Measurements from ENCODE around the gene DGAT2. TPM values are rescaled to one million over a fixed set of nuclear protein-coding genes. Genes with fewer than 3 reads are reported as not detected.

Gene DGAT2
- total RNA-seq, 2 experiments from 2014 or later: 0.19 to 0.25 TPM

DNA sequence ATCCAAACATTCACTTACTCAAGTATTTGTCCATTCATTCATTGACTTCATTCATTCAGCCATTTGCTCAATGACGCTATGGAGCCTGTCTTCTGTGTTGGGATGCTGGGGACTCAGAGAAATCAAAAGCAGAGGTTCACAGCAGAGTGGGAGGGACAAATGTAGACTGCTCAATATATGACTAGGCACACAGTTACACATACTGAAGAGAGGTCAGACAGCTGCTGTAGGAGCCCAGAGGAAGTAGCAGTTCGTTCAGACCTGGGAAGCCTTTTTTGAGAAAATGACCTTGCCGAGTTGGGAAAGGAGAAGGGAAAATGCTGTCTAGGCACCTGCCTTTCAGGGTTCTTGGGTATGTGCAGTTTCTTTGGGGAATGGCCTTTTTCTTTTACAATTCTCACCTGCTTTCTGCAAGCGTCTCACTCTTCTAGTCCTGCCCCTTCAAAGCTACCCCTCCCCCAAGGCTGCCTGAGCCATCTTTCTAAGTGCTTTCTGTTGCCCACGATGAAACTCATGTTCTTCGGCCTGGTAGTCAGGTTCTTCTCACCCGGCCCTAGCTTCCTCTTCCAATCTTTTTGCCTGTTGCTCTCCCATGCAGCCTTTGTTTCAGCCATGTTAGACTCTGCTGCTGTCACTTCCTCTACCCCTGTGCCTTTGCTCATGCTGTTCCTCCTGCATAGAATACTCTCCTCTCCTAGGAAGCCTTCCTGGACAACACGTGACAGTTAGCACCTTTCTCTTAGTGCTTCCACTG, 42.2 kb downstream of the DGAT2 start:
- H3K4me3 Mint-ChIP-seq: no peak overlapping the region
- Histone ChIP-seq H3K4me1 (ENCODE audit: insufficient read depth, low read length) (peaks cover 11% of the 10 kb centered on the region), H3K4me3 (ENCODE audit: low read length) (no peak overlapping the region), H3K27ac (ENCODE audit: low read depth in 1 of 2, low read length in 2 of 2) (no peak overlapping the region), H3K36me3 (ENCODE audit: insufficient read depth, low read length) (no peaks in the 10 kb centered on the region), H3K9me3 (ENCODE audit: control insufficient read depth in 1 of 2, insufficient read depth in 1 of 2, low read length in 2 of 2) (no peaks in the 10 kb centered on the region), H3K27me3 (ENCODE audit: control insufficient read depth in 1 of 2, insufficient read depth in 2 of 2, low read length in 2 of 2) (no peaks in the 10 kb centered on the region)
- ChIA-PET CTCF (interaction anchor here (0.6 kb wide), 1 partner anchor 632 kb away, joined by 3 read pairs; no protein-coding TSS in a partner anchor), POLR2A (no interaction called here)
- H3K9me3 Mint-ChIP-seq: no peaks in the 10 kb centered on the region
- peaks cover 7% of the 10 kb centered on the region for H3K36me3 Mint-ChIP-seq (ENCODE audit: low read depth)
- intact Hi-C loops (cut with DNase I, micrococcal nuclease): loop anchor here in 1 of 2 experiments (5.0 to 10.0 kb wide), 5 partner anchors 571 to 1636 kb away; partner anchors contain the start of genes C2CD3, EMSY, GVQW3 and POLD3
- H3K27me3 Mint-ChIP-seq: no peaks in the 10 kb centered on the region
- H3K27ac Mint-ChIP-seq: no peak overlapping the region
- TF ChIP-seq CTCF (IDR thresholded peaks at IDR 0.05): no peak
- DNase-seq: no peak
- no peak for ATAC-seq (ENCODE audit: poor library complexity)
- peaks cover 18% of the 10 kb centered on the region for H3K4me1 Mint-ChIP-seq (ENCODE audit: low read depth)

DNA sequence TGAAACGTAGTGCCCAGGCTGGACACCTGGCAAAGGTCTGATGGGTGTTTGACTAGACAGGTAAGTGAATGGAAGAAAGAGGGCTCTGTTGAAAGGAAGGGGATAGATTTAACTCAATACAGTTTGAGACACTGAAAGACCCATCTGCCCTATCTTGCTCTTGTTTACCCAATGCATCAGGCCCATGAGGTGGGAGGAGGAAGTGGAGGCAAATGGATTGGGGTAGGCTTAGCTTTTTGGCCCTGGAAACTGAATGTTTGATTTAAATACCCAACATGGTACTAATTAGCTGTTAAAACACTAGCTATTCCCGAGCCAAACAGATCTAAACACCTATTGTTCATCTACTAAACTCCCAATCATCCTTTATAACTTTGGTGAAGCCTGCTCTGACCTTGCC, 42.9 kb downstream of the DGAT2 start:
- Histone ChIP-seq H3K36me3 (ENCODE audit: insufficient read depth, low read length) (no peaks in the 10 kb centered on the region), H3K4me3 (ENCODE audit: low read length) (no peak overlapping the region), H3K27ac (ENCODE audit: low read depth in 1 of 2, low read length in 2 of 2) (no peak overlapping the region), H3K27me3 (ENCODE audit: control insufficient read depth in 1 of 2, insufficient read depth in 2 of 2, low read length in 2 of 2) (no peaks in the 10 kb centered on the region), H3K9me3 (ENCODE audit: control insufficient read depth in 1 of 2, insufficient read depth in 1 of 2, low read length in 2 of 2) (no peaks in the 10 kb centered on the region), H3K4me1 (ENCODE audit: insufficient read depth, low read length) (peaks cover 18% of the 10 kb centered on the region)
- POLR2A ChIA-PET: interaction anchor here (1.5 kb wide), 1 partner anchor 51 kb away, joined by 5 read pairs; no protein-coding TSS in a partner anchor
- DNase-seq: no peak
- Mint-ChIP-seq H3K27me3 (no peaks in the 10 kb centered on the region), H3K4me1 (ENCODE audit: low read depth) (peaks cover 18% of the 10 kb centered on the region), H3K36me3 (ENCODE audit: low read depth) (peaks cover 7% of the 10 kb centered on the region), H3K4me3 (no peak overlapping the region), H3K9me3 (no peaks in the 10 kb centered on the region), H3K27ac (no peak overlapping the region)
- CTCF ChIA-PET: interaction anchor here (1.0 to 1.6 kb wide), 2 partner anchors 9 to 397 kb away, joined by 3 to 5 read pairs; no protein-coding TSS in a partner anchor
- intact Hi-C loops (cut with DNase I, micrococcal nuclease): loop anchor here in 1 of 2 experiments (5.0 to 10.0 kb wide), 5 partner anchors 571 to 1637 kb away; partner anchors contain the start of genes C2CD3, EMSY, GVQW3 and POLD3
- TF ChIP-seq CTCF (IDR thresholded peaks at IDR 0.05): no peak
- ATAC-seq (ENCODE audit: poor library complexity): no peak

DNA sequence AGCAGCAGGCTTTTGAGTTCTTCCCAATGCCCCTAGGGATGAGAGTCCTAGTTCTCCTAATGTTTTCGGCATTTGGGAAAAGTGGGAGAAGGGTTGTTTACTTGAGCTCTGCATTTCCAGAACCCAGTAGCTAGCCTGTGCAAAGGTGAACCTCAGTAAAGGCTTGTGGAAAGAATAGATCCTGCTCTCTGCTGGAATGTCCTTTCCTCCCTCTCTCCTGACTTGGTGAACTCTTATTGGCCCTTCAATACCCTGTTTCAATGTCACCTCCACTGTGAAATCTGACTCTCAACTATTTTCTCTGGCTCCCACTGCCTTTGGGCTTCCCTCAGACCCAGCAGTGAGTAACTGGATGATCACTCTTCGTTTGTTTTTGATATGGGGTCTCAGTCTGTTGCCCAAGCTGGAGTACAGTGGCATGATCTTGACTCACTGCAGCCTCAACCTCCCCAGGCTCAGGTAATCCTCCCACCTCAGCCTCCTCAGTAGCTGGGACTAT, 44.0 kb downstream of the DGAT2 start:
- H3K4me1 ChIP-seq (ENCODE audit: insufficient read depth, low read length): peaks cover 28% of the 10 kb centered on the region
- POLR2A ChIA-PET: interaction anchor here (1.5 kb wide), 1 partner anchor 50 kb away, joined by 5 read pairs; no protein-coding TSS in a partner anchor
- DNase-seq: no peak

More for the DNA sequence above, 44.0 kb downstream of the DGAT2 start:
- Mint-ChIP-seq H3K4me1 (ENCODE audit: low read depth) (peaks cover 18% of the 10 kb centered on the region), H3K4me3 (no peak overlapping the region), H3K27ac (no peak overlapping the region), H3K36me3 (ENCODE audit: low read depth) (peaks cover 7% of the 10 kb centered on the region), H3K27me3 (no peaks in the 10 kb centered on the region), H3K9me3 (no peaks in the 10 kb centered on the region)
- H3K4me3 ChIP-seq (ENCODE audit: low read length): no peak overlapping the region
- H3K36me3 ChIP-seq (ENCODE audit: insufficient read depth, low read length): no peaks in the 10 kb centered on the region
- ATAC-seq (ENCODE audit: poor library complexity): no peak
- H3K9me3 ChIP-seq (ENCODE audit: control insufficient read depth in 1 of 2, insufficient read depth in 1 of 2, low read length in 2 of 2): no peaks in the 10 kb centered on the region
- no peak overlapping the region for H3K27ac ChIP-seq (ENCODE audit: low read depth in 1 of 2, low read length in 2 of 2)
- CTCF ChIA-PET: interaction anchor here (1.0 to 3.2 kb wide), 3 partner anchors 10 to 395 kb away, joined by 3 to 19 read pairs (median 5); no protein-coding TSS in a partner anchor
- TF ChIP-seq CTCF (IDR thresholded peaks at IDR 0.05): no peak
- no peaks in the 10 kb centered on the region for H3K27me3 ChIP-seq (ENCODE audit: control insufficient read depth in 1 of 2, insufficient read depth in 2 of 2, low read length in 2 of 2)
- intact Hi-C loops (cut with DNase I, micrococcal nuclease): loop anchor here in 1 of 2 experiments (5.0 to 10.0 kb wide), 5 partner anchors 570 to 1638 kb away; partner anchors contain the start of genes C2CD3, EMSY, GVQW3 and POLD3
